ENCODE results near the gene EBP. TPM values are rescaled to one million over a fixed set of nuclear protein-coding genes. Genes with fewer than 3 reads are reported as not detected.

EBP gene
- total RNA-seq, 2 donors from 2014 or later, result 380 to 399 TPM

Other genes starting within 250 kb of the EBP start
- not detected for gene SSX3, start 165.1 kb upstream of the EBP start, total RNA-seq
- gene SSX4, start 138.3 kb upstream of the EBP start, total RNA-seq, result not detected
- gene SSX4B, start 109.8 kb upstream of the EBP start, total RNA-seq, result not detected
- 100 to 1,000 TPM in 1 of 2 donors, 10 to 100 TPM in 1; 70.7 to 156 TPM for gene SLC38A5, start 51.5 kb upstream of the EBP start, total RNA-seq
- gene FTSJ1, start 45.6 kb upstream of the EBP start, total RNA-seq, result 100 to 1,000 TPM in 1 of 2 donors, 10 to 100 TPM in 1; 83.8 to 120 TPM
- 10 to 100 TPM; 25.9 to 31.0 TPM for gene PORCN, start 12.8 kb upstream of the EBP start, total RNA-seq
- 10 to 100 TPM; 31.8 to 37.0 TPM for gene TBC1D25, start 17.9 kb downstream of the EBP start, total RNA-seq
- 100 to 1,000 TPM; 329 to 362 TPM for gene RBM3, start 52.7 kb downstream of the EBP start, total RNA-seq
- gene WDR13, start 75.7 kb downstream of the EBP start, total RNA-seq, result 10 to 100 TPM; 39.7 to 64.7 TPM
- gene WAS, start 162.0 kb downstream of the EBP start, total RNA-seq, result 100 to 1,000 TPM in 1 of 2 donors, 10 to 100 TPM in 1; 98.7 to 109 TPM
- 10 to 100 TPM; 19.2 to 33.8 TPM for gene SUV39H1, start 174.9 kb downstream of the EBP start, total RNA-seq
- not detected for gene GLOD5, start 239.9 kb downstream of the EBP start, total RNA-seq

Data from natural killer cell treated with Interleukin-12 subunit alpha and Interleukin-12 subunit beta and Interleukin-15 and Interleukin-18, amount 100 ng/mL, for 72 hours (primary cell).